ENCODE results near the gene SWSAP1. TPM values are rescaled to one million over a fixed set of nuclear protein-coding genes. Genes with fewer than 3 reads are reported as not detected.
A peak's percentile ranks its signal among the peaks of the same experiment; 100 is the strongest.

SWSAP1 gene
- total and polyA plus RNA-seq, 2 of the 8 experiments (the other 6 are each of a cell fraction or from before 2014, with no cell fraction given), result 3.1 to 5.2 TPM

- Histone ChIP-seq H2BK20ac (ENCODE audit: low read length) (no peak overlapping the region), H4K8ac (ENCODE audit: extremely low read depth, insufficient read depth, low read length) (no peak overlapping the region), H3K27me3 (replicated peaks in 1 of 4; ENCODE audit: control insufficient read depth in 3 of 4, extremely low read depth in 1 of 4, insufficient read depth in 3 of 4, low read length in 3 of 4) (no peaks in the 10 kb centered on the region), H4K5ac (ENCODE audit: insufficient read length, low read depth, low read length) (no peak overlapping the region), H3K9me3 (ENCODE audit: insufficient read depth in 2 of 2, low read depth in 1 of 2, low read length in 1 of 2) (no peaks in the 10 kb centered on the region), H3K23ac (ENCODE audit: insufficient read length) (no peak overlapping the region), H2AFZ (ENCODE audit: low read length) (no peak overlapping the region), H3K23me2 (ENCODE audit: low read depth, low read length) (peaks cover 27% of the 10 kb centered on the region), H3K4me1 (replicated peaks in 1 of 4; ENCODE audit: control insufficient read depth in 3 of 4, insufficient read depth in 4 of 4, low read length in 3 of 4) (peaks cover 0 to 20% (median 13%) of the 10 kb centered on the region in 4 experiments; a peak in 6 of 7 replicates), H3K4ac (replicated peaks; ENCODE audit: insufficient read length, low read depth, low read length) (no peak overlapping the region), H3K9ac (replicated peaks in 1 of 4; ENCODE audit: extremely low read depth in 1 of 4, low read depth in 3 of 4, low read length in 3 of 4) (no peak overlapping the region), H2BK12ac (ENCODE audit: low read depth, low read length) (no peak overlapping the region), H2BK120ac (replicated peaks; ENCODE audit: low read depth, low read length) (no peak overlapping the region), H2AK5ac (ENCODE audit: low read depth, low read length) (no peak overlapping the region), H2BK15ac (ENCODE audit: low read length) (peak overlapping the region; percentile 40; the same call in 1 of the 2 replicates), H3K36me3 (ENCODE audit: control insufficient read depth in 2 of 4, insufficient read depth in 4 of 4, low read length in 3 of 4) (no peaks in the 10 kb centered on the region), H2BK5ac (ENCODE audit: low read depth, low read length) (no peak overlapping the region), H3K79me1 (ENCODE audit: low read depth, low read length) (peaks cover 2% of the 10 kb centered on the region; the same call in 1 of the 2 replicates), H3K14ac (ENCODE audit: insufficient read length) (no peak overlapping the region), H4K91ac (replicated peaks; ENCODE audit: insufficient read length, low read length) (no peak overlapping the region), H3K18ac (ENCODE audit: extremely low read depth, low read length) (no peak overlapping the region), H3K4me2 (ENCODE audit: insufficient read depth in 1 of 2, low read depth in 2 of 2, low read length in 2 of 2) (no peak overlapping the region), H4K20me1 (replicated peaks in 1 of 2; ENCODE audit: control insufficient read depth in 1 of 2, insufficient read depth in 2 of 2, low read length in 2 of 2) (peaks cover 2 to 4% of the 10 kb centered on the region in 2 experiments), H3K56ac (replicated peaks; ENCODE audit: insufficient read length, low read depth, low read length) (no peak overlapping the region), H3K27ac (ENCODE audit: low read depth, low read length) (no peak overlapping the region), H3K4me3 (ENCODE audit: extremely low read depth in 1 of 4, insufficient read depth in 2 of 4, low read depth in 3 of 4, low read length in 4 of 4) (no peak overlapping the region), H3K79me2 (ENCODE audit: control insufficient read depth in 1 of 2, insufficient read depth in 2 of 2, low read length in 2 of 2) (no peaks in the 10 kb centered on the region)
- DNase-seq (ENCODE audit: low read depth in 1 of 2, low spot score in 2 of 2) (peak in 1 of 2 experiments; percentile 75), FAIRE-seq (no peak)
- WGBS, 2 experiments (ENCODE audit: extremely low coverage in 1 of 2, insufficient coverage in 1 of 2, insufficient read length in 1 of 2, insufficient replicate concordance in 2 of 2, low coverage in 1 of 2, low lambda C conversion rate in 2 of 2, missing lambda C conversion rate in 1 of 2), result 81% methylated on average over 8 of the region's 8 CpGs; no CpG with 5 or more reads in 1 of the 2 experiments
- ChIA-PET CTCF (ENCODE audit: partially characterized antibody) (interaction anchor here (0.6 to 16.8 kb wide), 14 partner anchors 11 to 150 kb away, joined by 3 to 197 read pairs (median 5); partner anchors contain the start of genes CCDC159, ODAD3, PRKCSH and RGL3), POLR2A (ENCODE audit: partially characterized antibody) (interaction anchor here (0.5 to 2.6 kb wide), 4 partner anchors 9 to 127 kb away, joined by 3 to 9 read pairs (median 4); no protein-coding TSS in a partner anchor)
- TF ChIP-seq RBBP5 (IDR thresholded peaks at IDR 0.05; ENCODE audit: borderline replicate concordance, low read depth, low read length) (no peak), RFX5 (IDR thresholded peaks at IDR 0.05; ENCODE audit: borderline replicate concordance, low read depth, low read length) (no peak), TEAD4 (IDR thresholded peaks at IDR 0.05; ENCODE audit: low read depth, low read length) (no peak), RXRA (IDR thresholded peaks at IDR 0.05; ENCODE audit: insufficient read depth, low read depth, low read length) (no peak), CREB1 (IDR thresholded peaks at IDR 0.05) (no peak), GTF2F1 (IDR thresholded peaks at IDR 0.05; ENCODE audit: borderline replicate concordance, low read depth, low read length) (no peak), ATF2 (IDR thresholded peaks at IDR 0.05; ENCODE audit: low read length) (no peak), ATF3 (IDR thresholded peaks at IDR 0.05; ENCODE audit: insufficient read depth, low read depth, low read length) (no peak), POLR2A (IDR thresholded peaks at IDR 0.05; ENCODE audit: control extremely low read depth in 1 of 2, low read depth in 2 of 2, low read length in 2 of 2) (0 out of 3 replicates have a peak, but pooled peaks of 1 of the 2 experiments have one; percentile 20)
Measured at GRCh38 chr19:11378319-11379189, 4.1 kb downstream of the SWSAP1 start.
